Prostate gland (tissue), 2 donors: ENCODE results near the gene RANGAP1.

Experiments used
- CTCF ChIP-seq, 4 experiments: fragments of 200-600 bp in 2 of 4; fragments of 450-650 bp in 2 of 4; sonication (generic) in 2 of 4; IDR thresholded peaks; 1 replicate in 3 of 4; 2 replicates in 1 of 4; pipeline ENCODE4 v1.5.1; 2016 to 2019; ENCODE audit warnings: antibody characterized with exemption in 4 of 4, mild to moderate bottlenecking in 2 of 4, moderate library complexity in 2 of 4
- POLR2A ChIP-seq: fragments of 450-650 bp; IDR thresholded peaks from one replicate; pipeline ENCODE4 v1.6.1; 2016; ENCODE audit warnings: antibody characterized with exemption, mild to moderate bottlenecking
- POLR2AphosphoS5 ChIP-seq: sonication (generic); formaldehyde crosslinking; IDR thresholded peaks from one replicate; pipeline ENCODE4 v1.6.1; 2017; ENCODE audit warnings: antibody characterized with exemption

DNA sequence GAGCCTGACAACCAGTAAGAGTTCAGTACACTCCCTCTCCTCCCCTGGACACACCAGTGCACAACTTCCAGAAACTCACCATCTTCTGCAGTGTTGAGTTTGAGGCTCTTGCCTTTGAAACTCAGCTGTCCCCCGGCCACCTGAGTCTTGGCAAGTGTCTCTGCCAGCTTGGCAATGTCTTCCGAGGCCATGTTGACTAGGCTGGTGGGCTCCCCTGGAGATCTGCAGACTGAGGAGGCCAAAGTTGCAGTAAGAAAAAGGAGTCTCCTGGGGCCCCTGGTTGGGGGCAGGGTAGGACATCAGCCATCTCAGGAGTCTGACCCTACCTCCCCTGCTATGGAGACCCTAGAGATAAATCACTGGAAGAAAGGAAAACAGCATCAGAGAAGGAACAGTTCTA lies 5.1 kb downstream of the RANGAP1 start:
- TF ChIP-seq CTCF (IDR thresholded peaks at IDR 0.05) (no peak), POLR2A (no peak), POLR2AphosphoS5 (no peak)
